GM18907 (cell line): ENCODE data around the gene SDCCAG8.

Source experiments
- ATAC-seq: cut with Tn5 transposase; IDR thresholded peaks from one replicate; pipeline ENCODE4 v1.9.1; 2021; ENCODE audit warnings: mild to moderate bottlenecking, moderate library complexity; ENCODE audit not compliant: unreplicated experiment

The SDCCAG8 gene

DNA sequence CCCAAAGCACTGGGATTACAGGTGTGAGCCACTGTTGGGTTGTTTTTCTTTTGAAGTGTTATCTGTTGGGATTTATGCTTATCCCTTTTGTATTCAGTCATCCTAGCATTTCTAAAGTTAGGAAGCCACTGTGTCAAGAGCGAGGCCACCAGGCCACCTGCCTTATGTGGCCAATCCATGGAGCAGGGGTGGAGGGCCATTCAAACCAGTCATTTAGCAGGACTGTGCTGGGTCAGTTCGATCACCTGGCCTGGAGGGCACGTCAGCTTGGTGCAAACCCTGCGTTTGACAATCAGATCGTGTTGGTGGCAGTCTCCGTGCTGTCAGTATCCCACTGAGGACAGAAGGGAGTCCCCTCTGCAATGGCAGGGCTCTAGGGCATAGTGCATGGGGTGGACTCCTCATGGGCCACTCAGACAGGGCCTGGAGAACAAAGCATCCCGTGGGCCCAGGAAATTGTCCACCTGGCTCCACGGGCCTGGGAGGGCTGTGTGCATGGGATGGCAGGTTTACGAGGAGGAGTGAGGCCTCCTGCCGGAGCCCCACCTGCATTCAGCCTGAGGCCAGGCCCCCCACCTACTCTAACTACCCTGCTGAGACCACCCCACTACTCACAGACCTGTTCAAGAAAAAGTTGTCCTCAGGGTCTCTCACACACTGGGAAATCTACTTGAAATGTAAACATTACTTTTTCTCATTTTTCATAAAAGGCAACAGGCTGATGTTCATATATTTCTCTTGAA, 242.3 kb downstream of the SDCCAG8 start:
- ATAC-seq = no peak

DNA sequence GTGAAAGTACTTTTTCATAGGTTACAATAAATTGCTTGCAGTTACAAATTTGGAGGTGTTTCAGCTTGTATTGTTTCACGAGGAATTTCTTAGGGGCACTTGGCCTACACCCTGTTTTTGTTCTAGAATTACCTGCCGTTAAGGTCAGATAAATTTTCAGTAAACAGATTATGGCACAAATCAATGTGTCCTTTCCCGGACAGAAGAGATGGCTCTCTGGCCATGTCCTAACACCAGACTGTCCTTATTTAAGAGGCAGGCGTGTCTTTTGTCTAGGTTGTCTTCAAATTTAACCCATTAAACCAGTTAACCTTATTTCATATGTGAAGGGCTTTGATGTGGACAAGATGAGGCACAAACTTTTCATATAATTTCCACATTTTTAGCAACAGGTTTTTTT, 243.4 kb downstream of the SDCCAG8 start:
- ATAC-seq = no peak

DNA sequence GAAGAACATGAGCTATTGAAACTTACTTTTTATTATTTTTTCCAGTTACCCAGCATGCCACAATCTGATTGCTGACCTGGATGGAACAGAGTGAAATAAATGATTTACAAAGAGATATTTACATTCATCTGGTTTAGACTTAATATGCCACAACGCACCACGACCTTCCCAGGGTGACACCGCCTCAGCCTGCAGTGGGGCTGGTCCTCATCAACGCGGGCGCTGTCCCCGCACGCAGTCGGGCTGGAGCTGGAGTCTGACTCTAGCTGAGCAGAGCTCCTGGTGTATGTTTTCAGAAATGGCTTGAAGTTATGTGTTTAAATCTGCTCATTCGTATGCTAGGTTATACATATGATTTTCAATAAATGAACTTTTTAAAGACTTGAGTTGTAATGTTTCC, 243.9 kb downstream of the SDCCAG8 start:
- ATAC-seq = no peak

DNA sequence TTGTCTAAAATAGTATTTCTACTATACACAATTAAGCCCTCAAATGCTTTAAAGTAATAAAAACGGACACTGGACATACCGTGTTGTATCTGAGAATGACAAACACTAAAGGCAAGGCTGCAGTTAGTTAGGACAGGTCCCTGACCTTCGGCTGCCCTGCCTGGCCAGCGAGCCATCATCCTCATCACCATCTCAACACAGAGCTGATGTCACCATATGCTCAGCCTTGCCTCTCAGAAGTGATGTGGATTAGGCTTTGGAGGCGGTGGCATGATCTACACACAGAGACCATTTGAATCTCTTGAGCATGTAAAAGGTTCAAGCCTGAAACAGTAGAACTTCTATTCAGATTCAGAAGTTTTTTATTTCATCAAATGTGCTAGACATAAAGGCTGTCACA, 244.7 kb downstream of the SDCCAG8 start:
- ATAC-seq = no peak

DNA sequence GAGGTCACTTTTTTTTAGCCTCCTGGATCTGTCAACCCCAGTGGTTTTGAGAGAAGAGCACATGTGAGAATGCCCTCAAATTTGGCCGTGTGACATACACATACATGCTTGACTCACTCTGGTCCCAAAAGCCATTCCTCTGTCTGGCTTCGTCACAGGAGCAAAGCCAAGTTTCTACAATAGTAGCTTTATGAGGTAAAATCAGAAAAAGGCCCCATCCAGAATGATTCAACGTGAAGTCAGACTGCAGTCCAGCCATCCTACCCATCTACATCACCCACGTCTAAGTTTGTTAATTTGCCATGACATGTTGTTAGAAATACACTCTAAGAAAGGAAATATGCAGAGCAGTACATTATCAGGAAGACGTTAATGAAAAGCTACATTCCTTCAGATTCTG, 245.2 kb downstream of the SDCCAG8 start:
- no peak for ATAC-seq

DNA sequence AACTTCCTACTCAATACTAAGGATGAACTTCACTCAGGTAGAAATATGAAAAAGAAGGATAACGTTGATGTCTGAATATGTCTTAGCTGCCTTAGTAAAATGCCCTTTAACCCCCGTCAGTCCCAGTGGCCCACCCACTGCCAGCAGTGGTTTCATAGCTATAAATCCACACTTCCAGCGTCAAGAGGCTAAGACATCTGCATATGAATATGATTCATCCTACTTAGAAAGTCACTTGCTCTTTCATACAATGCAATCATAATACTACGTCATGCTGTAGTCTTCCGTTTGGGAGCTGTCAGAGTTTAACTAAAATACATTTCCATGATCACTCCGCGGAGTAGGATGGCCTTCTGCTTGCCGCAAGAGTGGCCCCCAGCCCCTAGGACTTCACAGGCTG, 247.3 kb downstream of the SDCCAG8 start:
- ATAC-seq = no peak

DNA sequence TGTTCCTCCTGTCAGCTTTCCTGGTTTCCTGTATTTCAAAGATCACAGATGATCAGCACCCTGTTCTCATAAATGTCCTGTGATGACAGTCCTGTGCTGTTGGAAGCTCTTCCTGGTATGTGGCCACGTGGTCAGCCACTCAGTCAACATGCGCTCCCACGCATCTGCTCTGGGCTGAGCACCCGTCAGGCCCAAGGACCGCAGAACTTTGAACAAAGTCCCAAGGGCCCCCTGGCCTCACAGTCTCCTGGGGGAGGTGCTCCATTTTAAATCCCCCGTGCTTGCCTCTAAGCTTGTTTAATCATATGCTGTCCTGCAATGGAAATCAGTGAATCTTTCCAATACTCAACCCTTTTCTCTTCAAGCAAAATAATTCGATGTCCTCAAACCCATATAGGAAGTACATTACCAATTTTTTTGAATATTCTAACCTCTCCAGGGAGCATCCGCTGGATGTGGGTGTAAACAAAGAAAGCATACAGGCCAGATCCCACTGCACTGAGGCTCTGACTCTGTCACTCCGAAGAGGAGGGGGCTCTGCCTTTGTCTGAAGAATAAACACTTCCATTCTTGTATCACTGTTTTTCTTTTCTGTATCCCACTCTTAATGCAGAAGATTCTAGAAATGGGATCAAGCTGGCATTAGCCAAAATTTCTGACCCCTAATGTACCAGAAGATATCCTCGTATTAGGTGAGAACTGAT, 250.3 kb downstream of the SDCCAG8 start:
- peak; percentile 65 for ATAC-seq

DNA sequence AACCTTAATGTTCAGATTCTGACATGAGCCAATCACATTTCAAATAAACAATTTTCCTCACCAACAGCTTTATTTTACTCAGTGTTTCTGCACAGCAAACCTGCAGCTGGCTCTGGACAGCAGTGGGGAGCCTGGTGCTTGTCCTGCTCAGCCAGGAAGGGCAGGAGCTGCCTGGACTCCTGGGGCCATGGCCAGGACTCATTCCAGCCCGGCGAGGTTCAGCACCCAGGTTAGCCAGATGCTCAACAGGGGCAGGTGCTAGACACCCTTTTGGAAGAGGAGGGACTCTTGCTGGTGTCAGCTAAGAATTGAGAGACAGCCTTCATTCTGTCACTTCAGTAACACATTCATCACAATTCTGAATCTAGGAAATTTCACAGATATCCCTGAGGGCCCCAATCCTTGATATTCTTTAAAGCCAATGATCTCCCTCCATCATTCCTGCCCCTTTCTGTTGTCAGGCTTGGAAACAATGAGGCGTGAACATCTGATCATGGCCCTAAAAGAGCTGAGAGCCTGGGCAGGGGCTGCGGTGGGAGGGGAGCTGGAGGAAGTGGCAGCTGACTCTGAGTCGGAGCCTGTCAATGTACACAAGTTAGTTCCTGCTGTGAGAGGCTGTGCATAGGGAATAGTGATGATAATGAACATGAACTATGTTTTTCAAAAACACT, 251.3 kb downstream of the SDCCAG8 start:
- no peak for ATAC-seq

DNA sequence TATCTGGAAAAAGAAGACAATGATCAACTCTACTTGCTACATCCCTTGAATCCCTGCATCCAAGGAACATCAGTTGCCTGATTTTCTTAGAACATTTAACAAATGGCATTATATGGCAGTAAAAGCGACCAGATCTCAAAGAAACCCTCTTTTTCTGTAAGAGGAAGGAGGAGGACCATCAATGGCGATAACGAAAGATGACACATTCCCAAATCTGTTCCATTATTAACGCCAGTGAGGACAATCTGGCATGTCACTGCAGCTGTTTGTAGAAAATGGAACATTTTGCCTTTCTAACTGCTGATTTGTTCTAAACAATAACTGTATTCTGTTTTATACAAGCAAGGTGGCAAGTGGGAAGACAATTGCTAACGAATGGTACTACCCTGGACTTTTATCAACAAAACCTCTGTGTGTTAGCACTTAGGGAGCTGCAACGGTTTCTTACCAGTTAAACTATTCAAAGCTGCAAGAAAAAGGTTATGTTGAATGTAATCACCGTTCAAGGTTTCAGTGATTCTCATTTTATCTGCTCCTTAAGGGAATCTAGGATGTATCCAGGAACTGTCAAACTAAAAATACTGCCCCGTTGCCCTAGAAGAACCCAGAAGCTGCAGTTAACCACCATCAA, 251.9 kb downstream of the SDCCAG8 start:
- no peak for ATAC-seq

DNA sequence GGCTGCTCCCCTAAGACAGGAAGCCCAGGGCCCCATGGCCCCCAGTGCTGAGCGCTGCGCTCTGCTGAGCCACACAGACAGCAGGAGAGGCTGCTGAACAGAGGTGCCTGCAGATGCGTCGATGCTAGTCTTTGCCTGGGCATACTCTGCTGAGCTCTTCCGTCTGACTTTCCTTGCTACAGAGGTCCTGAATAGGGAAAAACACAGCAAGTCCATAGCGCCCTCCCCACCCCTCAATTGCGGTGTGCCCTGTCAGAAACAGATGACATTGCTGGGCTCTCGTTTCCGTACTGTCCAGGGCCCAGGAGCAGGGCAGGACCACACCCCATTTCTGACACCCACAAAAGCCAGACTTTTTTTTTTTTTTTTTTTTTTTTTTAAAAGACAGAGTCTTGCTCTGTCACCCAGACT, 252.5 kb downstream of the SDCCAG8 start:
- peak; percentile 61 for ATAC-seq

DNA sequence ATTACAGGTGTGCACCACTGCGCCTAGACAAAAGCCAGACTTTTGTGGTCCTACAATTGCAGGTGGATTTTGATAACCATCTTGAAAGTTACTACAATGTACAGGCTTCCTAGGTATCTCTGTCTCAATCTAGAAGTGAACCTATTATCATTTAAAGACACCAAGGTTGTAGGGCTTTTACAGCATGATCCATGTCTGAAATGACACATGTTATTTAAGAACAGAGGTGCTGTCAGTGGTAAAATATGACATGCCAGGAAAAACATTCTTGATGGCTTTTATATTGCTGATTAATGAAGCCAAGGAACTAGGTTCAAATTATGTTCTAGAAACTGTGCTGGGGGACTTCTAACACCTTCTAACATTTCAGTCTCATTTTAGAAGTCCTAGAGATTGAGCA, 253.1 kb downstream of the SDCCAG8 start:
- no peak for ATAC-seq

DNA sequence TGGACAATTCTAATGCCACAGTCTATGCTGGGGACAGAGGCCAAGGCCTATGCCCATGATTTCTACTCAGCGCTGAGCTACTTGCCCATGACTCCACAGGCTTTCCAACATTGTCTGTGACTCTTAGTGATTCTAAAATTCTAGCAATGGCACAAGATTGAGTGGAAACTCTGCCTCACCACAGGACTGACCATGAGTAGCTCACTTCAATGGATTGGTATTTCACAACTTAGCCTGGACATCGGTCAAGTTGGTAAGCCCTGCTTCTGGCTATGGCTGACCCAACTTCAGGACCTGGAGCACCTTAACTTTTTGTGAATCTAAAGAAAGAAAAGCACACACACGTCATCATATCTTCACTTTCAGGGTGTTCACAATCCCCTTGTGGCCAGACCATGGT, 255.1 kb downstream of the SDCCAG8 start:
- ATAC-seq = no peak

DNA sequence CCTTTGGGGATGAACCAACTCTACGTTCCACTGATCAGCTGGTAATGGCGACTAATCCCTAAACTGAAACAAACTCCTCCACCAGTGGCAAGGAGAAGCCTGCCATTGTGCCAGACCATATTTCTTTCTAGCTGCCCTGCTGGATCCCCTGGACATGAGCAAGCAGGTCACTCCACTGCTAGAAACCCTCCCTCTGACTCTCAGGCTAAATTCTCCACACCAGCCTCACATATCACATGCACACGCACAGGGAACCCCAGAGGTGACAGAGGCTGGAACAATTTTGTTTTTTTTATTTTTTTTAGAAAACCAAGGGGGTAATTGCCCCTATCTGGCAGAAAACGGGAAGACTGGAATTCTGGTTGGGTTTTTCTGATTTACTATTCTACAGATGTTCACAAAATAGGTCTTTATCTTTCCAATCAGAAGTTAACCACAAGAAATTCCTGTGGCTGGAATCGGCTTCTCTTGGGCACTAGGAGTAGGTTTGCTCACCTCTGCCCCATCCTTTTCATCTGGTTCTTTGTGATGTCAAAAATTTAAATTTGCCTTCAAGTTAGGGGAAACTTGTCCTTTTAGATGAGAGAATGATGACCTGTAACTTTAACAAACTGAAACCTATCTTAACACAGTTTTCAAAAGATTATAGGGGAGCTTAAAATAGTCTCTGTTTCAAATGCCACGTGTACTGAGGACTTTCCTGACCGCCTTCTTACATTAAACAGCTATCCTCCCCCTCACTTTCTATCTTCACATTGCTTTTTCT, 258.1 kb downstream of the SDCCAG8 start:
- no peak for ATAC-seq

DNA sequence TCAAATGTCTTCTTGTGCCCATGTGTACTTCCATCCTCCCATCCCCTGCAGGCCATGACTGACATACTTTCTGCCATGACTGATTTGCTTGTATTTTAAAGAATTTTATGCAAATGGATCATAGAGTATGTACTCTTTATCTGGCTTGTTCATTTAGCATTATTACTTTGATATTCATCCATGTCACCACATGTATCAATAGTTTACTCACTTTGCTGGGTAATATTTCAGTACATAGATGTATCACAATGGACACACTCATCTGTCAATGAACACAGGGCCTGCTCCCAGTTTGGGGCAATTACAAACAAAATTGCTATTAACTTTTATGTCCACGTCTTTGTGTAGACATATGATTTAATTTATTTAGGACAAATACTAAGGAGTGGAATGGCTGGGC, 259.1 kb downstream of the SDCCAG8 start:
- no peak for ATAC-seq

DNA sequence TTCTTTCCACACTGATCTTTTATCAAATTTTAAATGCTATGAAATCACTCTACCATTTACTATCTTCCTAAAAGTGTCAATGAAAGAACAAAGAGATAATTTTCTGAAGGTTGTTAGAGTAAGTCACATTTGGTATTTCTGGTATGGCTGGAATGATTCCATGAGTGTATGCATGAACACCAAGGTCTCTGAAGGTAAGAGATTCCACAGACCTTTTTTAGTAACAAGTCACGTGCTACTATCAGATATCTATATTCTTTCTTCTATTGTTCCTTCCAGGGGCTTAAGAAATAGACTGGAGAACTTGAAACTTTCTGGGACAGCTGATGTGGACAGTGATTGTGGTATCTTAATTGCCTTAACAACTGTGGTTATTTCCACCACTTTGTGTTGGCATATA, 265.0 kb downstream of the SDCCAG8 start:
- no peak for ATAC-seq

DNA sequence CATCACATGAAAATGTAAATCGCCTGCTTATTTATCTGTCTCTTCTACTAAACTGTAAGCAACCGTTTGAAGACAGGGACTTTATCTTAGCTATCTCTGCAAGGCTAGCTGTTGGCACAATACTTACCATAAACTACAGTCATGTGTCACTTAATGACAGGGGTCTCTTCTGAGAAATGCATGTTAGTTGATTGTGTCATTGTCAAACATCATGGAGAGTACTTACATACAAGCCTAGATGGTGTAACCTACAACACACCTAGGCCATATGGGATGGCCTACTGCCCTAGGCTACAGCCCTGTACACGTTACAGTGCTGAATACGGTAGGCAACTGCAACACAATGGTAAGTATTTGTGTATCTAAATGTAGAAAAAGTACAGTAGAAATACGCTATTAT, 267.9 kb downstream of the SDCCAG8 start:
- ATAC-seq = no peak

DNA sequence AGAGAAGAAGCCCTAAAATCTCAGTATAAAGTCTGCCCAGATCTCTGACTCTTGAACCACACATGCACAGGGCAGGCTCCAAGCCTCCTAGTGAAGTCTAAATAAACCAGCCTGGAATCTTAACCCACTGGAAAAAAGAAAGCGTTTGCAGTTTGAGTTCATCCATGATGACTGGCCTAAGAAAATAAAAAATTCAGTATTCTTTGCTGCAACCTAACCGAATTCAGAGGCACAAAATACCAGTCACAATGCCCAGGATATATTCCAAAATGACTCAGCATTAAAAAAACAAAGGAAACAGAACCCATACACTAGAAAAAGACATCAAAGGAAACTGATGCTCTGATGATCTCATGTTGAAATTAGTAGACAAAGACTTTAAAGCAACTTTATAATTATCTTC, 269.2 kb downstream of the SDCCAG8 start:
- ATAC-seq = no peak

DNA sequence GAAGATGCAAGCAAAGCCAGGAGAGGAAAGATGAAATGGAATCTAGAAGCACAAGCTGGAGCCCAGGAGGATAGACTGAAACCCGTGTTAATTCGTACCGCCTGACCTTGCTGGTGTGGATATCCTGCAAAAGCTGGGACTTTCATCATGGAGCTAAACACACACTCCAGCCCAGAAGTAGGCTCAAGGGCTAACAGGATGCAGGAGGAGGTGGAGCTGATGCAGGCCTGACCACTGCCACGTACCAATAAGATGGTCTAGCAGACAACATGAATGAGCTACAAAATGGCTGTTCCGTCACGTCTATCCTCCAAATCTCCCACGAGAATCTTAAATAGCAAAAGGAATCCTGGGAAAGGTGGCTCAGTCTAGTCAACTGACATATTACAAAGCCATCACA, 270.3 kb downstream of the SDCCAG8 start:
- no peak for ATAC-seq

DNA sequence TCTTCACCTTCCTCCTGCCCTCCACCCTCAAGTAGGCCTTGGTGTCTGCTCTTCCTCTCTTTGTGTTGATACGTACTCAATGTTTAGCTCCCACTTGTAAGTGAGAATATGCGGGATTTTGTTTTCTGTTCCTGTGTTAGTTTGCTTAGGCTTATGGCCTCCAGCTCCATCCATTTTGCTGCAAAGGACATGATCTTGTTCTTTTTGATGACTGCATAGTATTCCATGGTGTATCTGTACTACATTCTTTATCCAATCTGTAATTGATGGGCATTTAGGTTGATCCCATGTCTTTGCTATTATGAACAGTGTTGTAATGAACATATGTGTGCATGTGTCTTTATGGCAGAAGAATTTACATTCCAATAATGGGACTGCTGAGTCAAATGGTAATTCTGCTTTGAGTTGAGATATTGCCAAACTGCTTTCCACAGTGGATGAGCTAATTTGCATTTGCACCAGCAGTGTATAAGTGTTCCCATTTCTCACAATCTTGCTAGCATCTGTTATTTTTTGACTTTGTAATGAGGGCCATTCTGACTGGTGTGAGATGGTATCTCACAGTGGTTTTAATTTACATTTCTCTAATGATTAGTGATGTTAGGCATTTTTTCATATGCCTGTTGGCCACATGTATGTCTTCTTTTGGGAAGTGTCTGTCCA, 272.7 kb downstream of the SDCCAG8 start:
- ATAC-seq = no peak

DNA sequence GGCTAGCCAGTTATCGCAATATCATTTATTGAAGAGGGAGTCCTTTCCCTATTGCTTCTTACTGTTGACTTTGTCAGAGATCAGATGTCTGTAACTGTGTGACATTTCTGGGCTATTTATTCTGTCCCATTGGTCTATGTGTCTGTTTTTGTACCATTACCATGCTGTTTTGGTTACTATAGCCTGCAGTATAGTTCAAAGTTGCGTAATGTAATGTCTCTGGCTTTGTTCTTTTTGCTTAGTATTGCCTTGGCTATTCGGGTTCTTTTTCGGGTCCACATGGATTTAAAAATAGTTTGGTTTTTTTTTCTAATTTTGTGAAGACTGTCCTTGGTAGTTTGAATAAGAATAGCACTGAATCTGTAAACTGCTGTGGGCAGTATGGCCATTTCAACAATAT, 273.7 kb downstream of the SDCCAG8 start:
- ATAC-seq = no peak
